Measurements from ENCODE around the gene TXNRD1.

DNA sequence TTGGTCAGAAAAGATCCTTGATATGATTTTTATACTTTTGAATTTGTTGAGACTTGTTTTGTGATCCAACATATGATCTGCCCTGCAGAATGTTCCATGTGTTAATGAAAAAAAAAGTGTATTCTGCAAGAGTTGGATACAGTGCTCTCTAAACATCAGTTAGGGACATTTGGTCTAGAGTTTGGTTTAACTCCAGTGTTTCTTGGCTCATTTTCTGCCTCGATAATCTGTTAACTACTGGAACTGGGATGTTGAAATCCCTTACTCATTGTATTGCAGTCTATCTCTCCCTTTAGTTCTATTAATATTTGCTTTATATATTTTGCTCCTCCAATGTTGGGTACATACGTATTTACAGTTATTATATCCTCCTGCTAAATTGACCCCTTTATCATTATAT lies 18.3 kb upstream of the TXNRD1 start:
- TF ChIP-seq, protein P1, sequence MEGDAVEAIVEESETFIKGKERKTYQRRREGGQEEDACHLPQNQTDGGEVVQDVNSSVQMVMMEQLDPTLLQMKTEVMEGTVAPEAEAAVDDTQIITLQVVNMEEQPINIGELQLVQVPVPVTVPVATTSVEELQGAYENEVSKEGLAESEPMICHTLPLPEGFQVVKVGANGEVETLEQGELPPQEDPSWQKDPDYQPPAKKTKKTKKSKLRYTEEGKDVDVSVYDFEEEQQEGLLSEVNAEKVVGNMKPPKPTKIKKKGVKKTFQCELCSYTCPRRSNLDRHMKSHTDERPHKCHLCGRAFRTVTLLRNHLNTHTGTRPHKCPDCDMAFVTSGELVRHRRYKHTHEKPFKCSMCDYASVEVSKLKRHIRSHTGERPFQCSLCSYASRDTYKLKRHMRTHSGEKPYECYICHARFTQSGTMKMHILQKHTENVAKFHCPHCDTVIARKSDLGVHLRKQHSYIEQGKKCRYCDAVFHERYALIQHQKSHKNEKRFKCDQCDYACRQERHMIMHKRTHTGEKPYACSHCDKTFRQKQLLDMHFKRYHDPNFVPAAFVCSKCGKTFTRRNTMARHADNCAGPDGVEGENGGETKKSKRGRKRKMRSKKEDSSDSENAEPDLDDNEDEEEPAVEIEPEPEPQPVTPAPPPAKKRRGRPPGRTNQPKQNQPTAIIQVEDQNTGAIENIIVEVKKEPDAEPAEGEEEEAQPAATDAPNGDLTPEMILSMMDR (IDR thresholded peaks at IDR 0.05) = no peak
- no peak for TF ChIP-seq POLR2AphosphoS5 (IDR thresholded peaks at IDR 0.05)
- TF ChIP-seq POLR2A (IDR thresholded peaks at IDR 0.05) = no peak
- no peak for TF ChIP-seq EP300 (IDR thresholded peaks at IDR 0.05)
